Astrocyte (in vitro differentiated cells and primary cell): ENCODE data around the gene STK33. TPM values are rescaled to one million over a fixed set of nuclear protein-coding genes. Genes with fewer than 3 reads are reported as not detected.

Source experiments
- DNase-seq: peaks from one replicate; pipeline ENCODE4 v3.0.0-alpha.2; 2010; ENCODE audit warnings: low read depth
- FAIRE-seq: peaks from 2 replicates; lab custom pipeline; 2011; peaks lifted over from hg19 to GRCh38; lab: Jason Lieb, UNC
- H2AFZ ChIP-seq: 2 replicates; pipeline ENCODE4 v1.6.0; 2012; ENCODE audit warnings: low read depth, low read length, inconsistent platforms
- H3K27ac ChIP-seq: 2 replicates; pipeline ENCODE4 v1.5.1; 2011; ENCODE audit warnings: low read depth, low read length, inconsistent platforms
- H3K27me3 ChIP-seq: 2 replicates; pipeline ENCODE4 v1.6.0; 2011; ENCODE audit warnings: low read length, inconsistent platforms; ENCODE audit not compliant: insufficient read depth
- H3K36me3 ChIP-seq: 2 replicates; pipeline ENCODE4 v1.5.1; 2011; ENCODE audit warnings: low read length, inconsistent platforms; ENCODE audit not compliant: insufficient read depth
- H3K4me1 ChIP-seq: 2 replicates; pipeline ENCODE4 v1.5.1; 2011; ENCODE audit warnings: low read length, inconsistent platforms; ENCODE audit not compliant: insufficient read depth
- H3K4me2 ChIP-seq: 2 replicates; pipeline ENCODE4 v1.6.0; 2012; ENCODE audit warnings: low read length, inconsistent platforms
- H3K4me3 ChIP-seq: 2 replicates; pipeline ENCODE4 v1.5.1; 2011; ENCODE audit warnings: low read depth, mild to moderate bottlenecking, low read length, inconsistent platforms; ENCODE audit not compliant: insufficient read depth
- H3K79me2 ChIP-seq: 2 replicates; pipeline ENCODE4 v1.6.0; 2012; ENCODE audit warnings: mild to moderate bottlenecking, low read length, inconsistent platforms; ENCODE audit not compliant: insufficient read depth
- H3K9ac ChIP-seq: 2 replicates; pipeline ENCODE4 v1.6.0; 2012; ENCODE audit warnings: mild to moderate bottlenecking, low read length, inconsistent platforms
- H3K9me3 ChIP-seq: 2 replicates; pipeline ENCODE4 v1.5.1; 2012; ENCODE audit warnings: low read depth, mild to moderate bottlenecking, low read length, inconsistent platforms; ENCODE audit not compliant: insufficient read depth
- H4K20me1 ChIP-seq: 2 replicates; pipeline ENCODE4 v1.6.0; 2012; ENCODE audit warnings: low read length, inconsistent platforms; ENCODE audit not compliant: insufficient read depth
- H3K27ac Mint-ChIP-seq: one replicate; pipeline ENCODE4 v1.8.0; 2021; ENCODE audit warnings: mild to moderate bottlenecking, mixed read lengths; ENCODE audit not compliant: unreplicated experiment
- H3K27me3 Mint-ChIP-seq: one replicate; pipeline ENCODE4 v1.8.0; 2021; ENCODE audit warnings: low read depth, mixed read lengths; ENCODE audit not compliant: unreplicated experiment
- H3K36me3 Mint-ChIP-seq: one replicate; pipeline ENCODE4 v1.8.0; 2021; ENCODE audit warnings: low read depth, mixed read lengths; ENCODE audit not compliant: unreplicated experiment
- H3K4me1 Mint-ChIP-seq: one replicate; pipeline ENCODE4 v1.8.0; 2021; ENCODE audit warnings: low read depth, mixed read lengths; ENCODE audit not compliant: unreplicated experiment
- H3K4me3 Mint-ChIP-seq: one replicate; pipeline ENCODE4 v1.8.0; 2021; ENCODE audit warnings: mild to moderate bottlenecking, moderate library complexity, mixed read lengths; ENCODE audit not compliant: unreplicated experiment
- H3K9me3 Mint-ChIP-seq: one replicate; pipeline ENCODE4 v1.8.0; 2021; ENCODE audit warnings: mild to moderate bottlenecking, mixed read lengths; ENCODE audit not compliant: unreplicated experiment
- CTCF ChIP-seq: IDR thresholded peaks from 2 replicates; pipeline ENCODE4 v1.5.1; 2011; ENCODE audit warnings: low read depth, mild to moderate bottlenecking, inconsistent platforms, low read length, moderate library complexity; ENCODE audit not compliant: insufficient read depth
- EZH2 ChIP-seq: IDR thresholded peaks from 2 replicates; pipeline ENCODE4 v1.6.1; 2012; ENCODE audit warnings: mild to moderate bottlenecking, low read length, inconsistent platforms; ENCODE audit not compliant: insufficient read depth
- total RNA-seq: library from RNA; stranded (reverse); gene quantifications from 2 replicates; pipeline ENCODE4 v1.2.1, GENCODE V29; 2021

The STK33 gene
- total RNA-seq, 1 donor from 2014 or later: 7.5 TPM

- no peaks in the 10 kb centered on the region for H3K79me2 ChIP-seq
- no peak overlapping the region for H3K4me3 Mint-ChIP-seq
- no peak overlapping the region for H3K4me2 ChIP-seq
- H3K9ac ChIP-seq: no peak overlapping the region
- DNase-seq (no peak), FAIRE-seq (no peak)
- peaks cover 2% of the 10 kb centered on the region for H3K9me3 Mint-ChIP-seq
- no peak overlapping the region for H3K27ac Mint-ChIP-seq
- H4K20me1 ChIP-seq: no peaks in the 10 kb centered on the region
- H3K27ac ChIP-seq: no peak overlapping the region
- H3K4me1 Mint-ChIP-seq: no peaks in the 10 kb centered on the region
- no peaks in the 10 kb centered on the region for H3K4me1 ChIP-seq
- H3K36me3 Mint-ChIP-seq: no peaks in the 10 kb centered on the region
- no peak overlapping the region for H3K4me3 ChIP-seq
- no peaks in the 10 kb centered on the region for H3K9me3 ChIP-seq
- H3K27me3 Mint-ChIP-seq: peaks cover 27% of the 10 kb centered on the region
- no peak overlapping the region for H2AFZ ChIP-seq
- no peak for TF ChIP-seq EZH2
- TF ChIP-seq CTCF: no peak
- no peaks in the 10 kb centered on the region for H3K27me3 ChIP-seq
- H3K36me3 ChIP-seq: no peaks in the 10 kb centered on the region
These were observed 225.8 kb downstream of the STK33 start for GRCh38 chr11:8368194-8368593.

- DNase-seq: no peak
- Histone ChIP-seq H4K20me1 (no peaks in the 10 kb centered on the region), H3K36me3 (no peaks in the 10 kb centered on the region), H3K27me3 (no peaks in the 10 kb centered on the region), H3K79me2 (no peaks in the 10 kb centered on the region), H2AFZ (no peak overlapping the region), H3K4me3 (no peak overlapping the region), H3K9me3 (no peaks in the 10 kb centered on the region), H3K27ac (no peak overlapping the region), H3K4me2 (no peak overlapping the region), H3K4me1 (no peaks in the 10 kb centered on the region), H3K9ac (no peak overlapping the region)
- H3K27me3 Mint-ChIP-seq: peaks cover 36% of the 10 kb centered on the region
- no peak overlapping the region for H3K4me3 Mint-ChIP-seq
- H3K36me3 Mint-ChIP-seq: no peaks in the 10 kb centered on the region
- H3K4me1 Mint-ChIP-seq: no peaks in the 10 kb centered on the region
- no peak for TF ChIP-seq CTCF
- no peak for TF ChIP-seq EZH2
- H3K27ac Mint-ChIP-seq: no peak overlapping the region
- H3K9me3 Mint-ChIP-seq: peaks cover 2% of the 10 kb centered on the region
- FAIRE-seq: no peak
These were observed 227.7 kb downstream of the STK33 start for GRCh38 chr11:8366316-8366715.

GRCh38 chr11:8365216-8365941 is 228.6 kb downstream of the STK33 start:
- Histone ChIP-seq H3K4me3 (no peak overlapping the region), H3K9ac (no peak overlapping the region), H3K27me3 (no peaks in the 10 kb centered on the region), H2AFZ (no peak overlapping the region), H3K36me3 (no peaks in the 10 kb centered on the region), H3K4me1 (no peaks in the 10 kb centered on the region), H4K20me1 (no peaks in the 10 kb centered on the region), H3K9me3 (no peaks in the 10 kb centered on the region), H3K4me2 (no peak overlapping the region), H3K79me2 (no peaks in the 10 kb centered on the region), H3K27ac (no peak overlapping the region)
- Mint-ChIP-seq H3K4me3 (no peak overlapping the region), H3K27me3 (peaks cover 30% of the 10 kb centered on the region), H3K9me3 (no peaks in the 10 kb centered on the region), H3K36me3 (no peaks in the 10 kb centered on the region), H3K4me1 (no peaks in the 10 kb centered on the region), H3K27ac (no peak overlapping the region)
- TF ChIP-seq EZH2 (no peak), CTCF (no peak)
- DNase-seq: no peak
- no peak for FAIRE-seq
